DND-41 (cell line): Measurements from ENCODE around the gene SMOC2.

Experiments
- ATAC-seq: fragments of 200-7000 bp; cut with Tn5 transposase; 3 replicates; pipeline ENCODE4 v1.9.1; 2021; ENCODE audit warnings: low read depth; ENCODE audit not compliant: insufficient read depth
- DNase-seq: peaks from one replicate; pipeline ENCODE4 v3.0.0-alpha.2; 2020
- H2AFZ ChIP-seq: 2 replicates; pipeline ENCODE4 v1.6.0; 2012; ENCODE audit warnings: low read depth, low read length
- H3K27ac ChIP-seq: 2 replicates; pipeline ENCODE4 v1.5.1; 2012; ENCODE audit warnings: low read length, inconsistent platforms
- H3K27me3 ChIP-seq: fragments of 200-600 bp; sonication (generic); 2 replicates; pipeline ENCODE4 v1.6.0; 2012; ENCODE audit warnings: low read length, mild to moderate bottlenecking, inconsistent platforms; ENCODE audit not compliant: insufficient read depth, poor library complexity
- H3K36me3 ChIP-seq: 2 replicates; pipeline ENCODE4 v1.5.1; 2012; ENCODE audit warnings: low read length, inconsistent platforms; ENCODE audit not compliant: insufficient read depth
- H3K4me1 ChIP-seq: 2 replicates; pipeline ENCODE4 v1.5.1; 2012; ENCODE audit warnings: mild to moderate bottlenecking, low read length; ENCODE audit not compliant: insufficient read depth
- H3K4me2 ChIP-seq: 2 replicates; pipeline ENCODE4 v1.6.0; 2012; ENCODE audit warnings: mild to moderate bottlenecking, moderate library complexity, low read length, inconsistent platforms; ENCODE audit not compliant: insufficient read depth
- H3K4me3 ChIP-seq, 2 experiments: fragments of 200-600 bp in 1 of 2; shearing (Covaris generic) in 1 of 2; 2 replicates each; pipeline ENCODE4 v1.5.1; 2012 to 2016; ENCODE audit warnings: inconsistent platforms in 2 of 2, low read length in 2 of 2, mild to moderate bottlenecking in 2 of 2, low read depth in 1 of 2, moderate library complexity in 1 of 2
- H3K79me2 ChIP-seq: 2 replicates; pipeline ENCODE4 v1.6.0; 2012; ENCODE audit warnings: low read length, inconsistent platforms; ENCODE audit not compliant: insufficient read depth
- H3K9ac ChIP-seq: 2 replicates; pipeline ENCODE4 v1.6.0; 2012; ENCODE audit warnings: low read depth, mild to moderate bottlenecking, inconsistent platforms, low read length, moderate library complexity
- H3K9me3 ChIP-seq: 2 replicates; pipeline ENCODE4 v1.5.1; 2012; ENCODE audit warnings: low read length, moderate library complexity, mild to moderate bottlenecking, inconsistent platforms; ENCODE audit not compliant: insufficient read depth, severe bottlenecking
- H4K20me1 ChIP-seq: 2 replicates; pipeline ENCODE4 v1.6.0; 2012; ENCODE audit warnings: low read length; ENCODE audit not compliant: insufficient read depth
- EZH2 ChIP-seq: IDR thresholded peaks from 3 replicates; pipeline ENCODE4 v1.6.1; 2012; ENCODE audit warnings: borderline replicate concordance, low read depth, mild to moderate bottlenecking, moderate library complexity, low read length, inconsistent platforms; ENCODE audit not compliant: severe bottlenecking
- TF ChIP-seq, protein P1 (sequence below): IDR thresholded peaks from 2 replicates; pipeline ENCODE4 v1.5.1; 2012; ENCODE audit warnings: borderline replicate concordance, low read length, moderate library complexity, mild to moderate bottlenecking; ENCODE audit not compliant: poor library complexity, severe bottlenecking; ENCODE audit errors: extremely low read depth

Gene SMOC2

GRCh38 chr6:168560126-168560525 is 119.1 kb downstream of the SMOC2 start:
- Histone ChIP-seq H3K27ac (no peak overlapping the region), H3K9ac (no peak overlapping the region), H2AFZ (no peak overlapping the region), H3K4me1 (no peaks in the 10 kb centered on the region), H3K4me3 (no peak overlapping the region), H3K79me2 (no peaks in the 10 kb centered on the region), H3K4me2 (no peak overlapping the region), H3K9me3 (peaks cover 3% of the 10 kb centered on the region), H4K20me1 (no peaks in the 10 kb centered on the region), H3K27me3 (no peaks in the 10 kb centered on the region), H3K36me3 (no peaks in the 10 kb centered on the region)
- ATAC-seq, result no peak
- no peak for TF ChIP-seq EZH2
- TF ChIP-seq, protein P1, sequence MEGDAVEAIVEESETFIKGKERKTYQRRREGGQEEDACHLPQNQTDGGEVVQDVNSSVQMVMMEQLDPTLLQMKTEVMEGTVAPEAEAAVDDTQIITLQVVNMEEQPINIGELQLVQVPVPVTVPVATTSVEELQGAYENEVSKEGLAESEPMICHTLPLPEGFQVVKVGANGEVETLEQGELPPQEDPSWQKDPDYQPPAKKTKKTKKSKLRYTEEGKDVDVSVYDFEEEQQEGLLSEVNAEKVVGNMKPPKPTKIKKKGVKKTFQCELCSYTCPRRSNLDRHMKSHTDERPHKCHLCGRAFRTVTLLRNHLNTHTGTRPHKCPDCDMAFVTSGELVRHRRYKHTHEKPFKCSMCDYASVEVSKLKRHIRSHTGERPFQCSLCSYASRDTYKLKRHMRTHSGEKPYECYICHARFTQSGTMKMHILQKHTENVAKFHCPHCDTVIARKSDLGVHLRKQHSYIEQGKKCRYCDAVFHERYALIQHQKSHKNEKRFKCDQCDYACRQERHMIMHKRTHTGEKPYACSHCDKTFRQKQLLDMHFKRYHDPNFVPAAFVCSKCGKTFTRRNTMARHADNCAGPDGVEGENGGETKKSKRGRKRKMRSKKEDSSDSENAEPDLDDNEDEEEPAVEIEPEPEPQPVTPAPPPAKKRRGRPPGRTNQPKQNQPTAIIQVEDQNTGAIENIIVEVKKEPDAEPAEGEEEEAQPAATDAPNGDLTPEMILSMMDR, result no peak
- no peak for DNase-seq

GRCh38 chr6:168562576-168563151 is 121.7 kb downstream of the SMOC2 start:
- H2AFZ ChIP-seq, result no peak overlapping the region
- no peaks in the 10 kb centered on the region for H3K27me3 ChIP-seq
- H3K4me2 ChIP-seq, result no peak overlapping the region
- no peaks in the 10 kb centered on the region for H3K4me1 ChIP-seq
- no peaks in the 10 kb centered on the region for H3K79me2 ChIP-seq
- TF ChIP-seq EZH2, result no peak
- TF ChIP-seq, protein P1, result no peak
- DNase-seq, result no peak
- H3K27ac ChIP-seq, result no peak overlapping the region
- H3K9ac ChIP-seq, result no peak overlapping the region
- H4K20me1 ChIP-seq, result no peaks in the 10 kb centered on the region
- no peaks in the 10 kb centered on the region for H3K36me3 ChIP-seq
- H3K9me3 ChIP-seq, result no peaks in the 10 kb centered on the region
- no peak for ATAC-seq
- no peak overlapping the region for H3K4me3 ChIP-seq

DNA sequence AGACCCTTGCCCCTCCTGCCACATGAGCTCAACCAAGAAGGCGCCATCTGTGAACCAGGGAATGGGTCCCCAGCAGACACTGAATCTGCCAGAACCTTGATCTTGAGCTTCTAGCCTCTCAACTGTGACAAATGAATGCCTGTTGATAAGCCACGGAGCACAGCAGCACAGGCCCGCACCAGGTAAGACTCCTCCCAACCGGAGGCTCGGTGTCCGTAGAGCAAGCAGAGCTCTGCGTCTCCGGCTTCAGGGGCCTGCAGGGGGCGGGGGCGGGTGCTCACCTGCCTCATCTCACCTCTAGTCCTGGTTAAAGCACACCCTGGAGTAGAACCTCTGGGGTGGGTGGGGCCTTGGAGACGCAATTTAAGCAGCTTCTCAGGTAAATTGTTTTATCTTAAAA is 122.7 kb downstream of the SMOC2 start:
- Histone ChIP-seq H3K9me3 (no peaks in the 10 kb centered on the region), H3K4me2 (no peak overlapping the region), H2AFZ (no peak overlapping the region), H4K20me1 (no peaks in the 10 kb centered on the region), H3K9ac (no peak overlapping the region), H3K79me2 (no peaks in the 10 kb centered on the region), H3K4me1 (no peaks in the 10 kb centered on the region), H3K36me3 (no peaks in the 10 kb centered on the region), H3K4me3 (no peak overlapping the region), H3K27ac (no peak overlapping the region), H3K27me3 (no peaks in the 10 kb centered on the region)
- TF ChIP-seq, protein P1, result no peak
- no peak for TF ChIP-seq EZH2
- DNase-seq, result no peak
- ATAC-seq, result no peak

DNA sequence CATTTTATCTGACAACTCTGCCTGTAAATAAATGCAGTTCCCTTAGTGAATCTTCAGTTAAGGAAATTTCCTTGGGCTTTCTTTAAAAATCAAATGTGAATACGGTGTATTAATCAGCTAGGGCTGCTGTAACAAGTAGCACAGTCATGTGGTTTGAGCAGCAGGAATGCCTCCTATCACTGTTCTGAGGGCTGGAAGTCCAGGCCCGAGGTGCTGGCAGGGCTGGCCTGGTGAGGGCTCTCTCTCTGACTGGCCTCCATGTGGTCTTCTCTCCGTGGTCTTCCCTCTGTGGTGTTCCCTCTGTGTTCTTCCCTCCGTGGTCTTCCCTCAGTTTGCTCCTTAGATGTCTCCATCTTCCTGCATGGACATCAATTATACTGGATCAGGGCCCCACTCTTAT is 124.1 kb downstream of the SMOC2 start:
- H3K9me3 ChIP-seq, result no peaks in the 10 kb centered on the region
- no peak overlapping the region for H3K4me3 ChIP-seq
- H3K27me3 ChIP-seq, result no peaks in the 10 kb centered on the region

More for the DNA sequence above, 124.1 kb downstream of the SMOC2 start:
- Histone ChIP-seq H3K36me3 (no peaks in the 10 kb centered on the region), H3K4me2 (no peak overlapping the region), H3K4me1 (no peaks in the 10 kb centered on the region), H3K27ac (no peak overlapping the region), H2AFZ (no peak overlapping the region), H4K20me1 (no peaks in the 10 kb centered on the region), H3K79me2 (no peaks in the 10 kb centered on the region), H3K9ac (no peak overlapping the region)
- DNase-seq (no peak), ATAC-seq (no peak)
- TF ChIP-seq, protein P1, result no peak
- TF ChIP-seq EZH2, result no peak
